GM18498 (cell line): Measurements from ENCODE around the gene RAB32.

Experiments
- ATAC-seq: cut with Tn5 transposase; IDR thresholded peaks from one replicate; pipeline ENCODE4 v1.9.1; 2021; ENCODE audit warnings: mild to moderate bottlenecking, moderate library complexity; ENCODE audit not compliant: unreplicated experiment

The RAB32 gene

DNA sequence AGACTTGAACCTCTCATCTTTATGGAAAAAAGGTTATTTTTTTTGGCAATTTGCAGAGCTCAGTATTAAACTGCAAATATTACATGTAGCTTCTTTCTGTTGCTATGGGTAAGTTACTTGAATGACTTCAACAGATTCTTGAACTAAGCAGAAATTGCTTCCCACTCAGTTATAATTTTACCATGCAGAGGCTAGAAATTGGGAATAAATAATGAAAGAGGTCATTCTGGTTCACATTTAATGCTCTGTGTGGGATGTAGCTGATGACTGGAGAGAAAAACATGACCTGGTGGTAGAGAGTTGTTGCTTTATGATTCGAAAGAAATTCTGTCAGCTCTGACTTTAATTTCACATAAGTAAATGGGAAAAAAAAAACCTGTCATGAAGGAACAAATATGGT is 38.3 kb downstream of the RAB32 start:
- no peak for ATAC-seq

DNA sequence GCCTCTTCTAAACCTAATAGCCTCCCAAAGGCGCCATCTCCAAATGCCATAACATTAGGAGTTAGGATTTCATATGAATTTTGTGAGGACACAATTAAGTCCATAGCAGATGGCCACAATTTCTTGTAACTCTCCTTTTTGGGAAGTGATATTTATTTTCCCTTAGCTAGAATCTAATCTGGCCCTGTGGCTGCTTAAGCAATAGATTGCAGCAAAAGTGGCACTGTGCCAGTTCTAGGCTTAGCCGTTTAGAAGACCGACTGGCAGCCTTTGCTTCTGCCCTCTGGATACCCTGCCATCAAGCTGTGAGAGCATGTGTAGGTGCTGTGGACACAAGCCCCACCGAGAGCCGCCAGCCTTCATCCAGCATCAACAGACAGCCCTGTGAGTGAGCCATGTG is 39.2 kb downstream of the RAB32 start:
- ATAC-seq: no peak

DNA sequence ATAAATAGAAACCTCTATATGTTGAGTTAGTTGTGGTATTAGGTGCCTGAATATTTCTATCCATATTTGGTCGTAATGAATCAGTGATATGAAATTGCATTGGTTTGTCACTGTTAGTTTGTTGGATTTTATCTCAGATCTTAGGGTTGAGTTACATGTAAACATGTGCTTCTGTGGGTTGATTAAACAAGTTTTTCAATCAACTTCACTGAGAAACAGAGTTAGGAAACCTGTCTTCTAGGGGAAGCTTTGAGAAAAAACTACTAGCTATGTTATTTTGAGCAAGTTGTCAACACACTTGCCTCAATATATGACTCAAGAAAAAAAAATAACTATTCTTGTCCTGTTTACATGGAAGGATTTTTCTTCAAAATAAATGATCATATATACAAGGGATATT is 40.3 kb downstream of the RAB32 start:
- no peak for ATAC-seq

DNA sequence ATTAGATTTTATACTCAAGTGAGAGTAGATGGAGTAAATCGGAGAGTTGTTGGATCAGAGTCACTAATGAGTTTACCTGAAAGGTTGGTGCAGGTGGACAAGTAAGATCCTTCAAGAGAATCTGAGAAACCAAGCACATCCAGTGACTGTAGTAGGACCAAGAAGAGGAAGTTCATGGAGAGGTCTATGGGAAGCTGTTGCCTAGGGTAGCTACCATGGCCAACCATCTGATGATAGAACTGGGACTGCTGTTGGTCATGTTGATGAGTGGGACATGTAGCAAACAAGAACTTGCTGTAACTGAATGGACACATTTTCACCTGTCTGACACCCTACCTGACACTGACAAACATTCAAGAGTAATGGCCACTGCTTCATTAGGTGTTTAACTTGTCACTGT is 43.8 kb downstream of the RAB32 start:
- ATAC-seq: no peak

DNA sequence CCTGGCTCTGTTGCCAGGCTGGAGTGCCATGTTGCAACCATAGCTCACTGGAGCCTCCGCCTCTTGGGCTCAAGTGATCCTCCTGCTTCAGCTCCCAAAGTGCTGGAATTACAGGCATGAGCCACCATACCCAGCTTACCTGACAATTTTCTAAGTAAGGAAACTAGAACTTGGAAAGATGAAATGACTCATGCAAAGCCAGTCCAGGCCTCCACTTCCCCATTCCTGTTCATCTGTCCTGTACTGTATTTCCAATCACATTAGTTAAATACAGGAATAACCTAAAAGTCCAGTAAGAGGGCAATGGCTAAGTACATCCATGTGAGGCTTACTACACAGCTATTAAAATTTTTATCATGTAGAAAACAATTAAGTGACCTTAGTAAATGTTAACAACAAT is 46.9 kb downstream of the RAB32 start:
- ATAC-seq: no peak

DNA sequence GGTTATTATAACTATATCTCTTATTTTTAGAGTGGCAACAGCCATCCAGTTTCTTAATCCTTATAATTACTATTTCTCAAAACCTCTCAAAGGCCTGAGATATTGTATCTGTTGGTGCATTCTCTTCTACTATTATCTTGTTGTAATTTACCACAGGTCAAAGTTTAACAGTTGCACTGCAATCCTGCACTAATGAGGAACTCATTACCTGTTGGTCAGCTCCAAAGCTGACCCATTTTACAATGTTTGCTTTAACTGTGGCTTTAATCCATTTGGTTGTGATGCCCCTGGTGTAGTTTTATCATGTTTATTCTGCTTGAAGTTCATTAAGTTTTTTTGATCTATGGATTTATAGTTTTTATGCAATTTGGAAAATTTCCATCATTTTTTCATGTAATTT is 48.8 kb downstream of the RAB32 start:
- ATAC-seq: no peak

DNA sequence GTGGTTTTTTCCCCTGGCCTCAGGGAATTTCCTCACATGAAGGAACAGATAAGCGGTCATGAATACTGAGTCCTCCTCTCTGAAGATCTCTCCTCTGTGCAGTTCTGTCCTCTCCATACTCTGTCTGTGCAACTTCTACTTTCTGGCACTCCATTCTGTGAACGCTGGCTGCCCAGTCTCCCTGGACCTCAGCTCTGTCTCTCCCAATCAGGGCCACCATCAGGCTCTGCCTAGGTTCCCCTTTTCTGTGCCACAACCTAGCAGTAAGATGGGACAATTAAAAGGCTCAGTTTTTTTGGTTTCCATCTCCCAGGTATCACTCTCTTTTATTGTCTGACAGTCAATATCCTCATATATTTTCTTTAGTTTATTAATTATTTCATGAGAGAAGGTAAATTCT is 50.4 kb downstream of the RAB32 start:
- no peak for ATAC-seq

DNA sequence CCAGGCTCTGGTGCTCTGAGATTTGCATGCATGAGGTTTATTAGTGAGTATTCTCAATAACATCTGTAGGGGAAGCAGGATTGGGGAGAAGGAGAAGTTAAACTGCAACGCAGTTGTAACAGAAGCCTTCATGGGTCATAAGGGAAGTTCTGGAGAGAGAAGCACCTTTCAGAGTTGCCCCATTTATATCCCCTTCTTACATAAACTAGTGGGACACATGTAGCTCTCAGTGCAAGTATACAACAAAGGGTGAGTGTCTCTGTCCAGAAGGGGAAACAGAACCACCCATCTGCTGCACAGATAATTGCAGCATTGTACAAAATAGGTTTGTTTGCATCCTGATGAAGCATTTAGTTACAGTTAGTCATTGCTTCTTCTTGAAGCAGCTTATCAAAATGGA is 50.9 kb downstream of the RAB32 start:
- ATAC-seq: no peak

DNA sequence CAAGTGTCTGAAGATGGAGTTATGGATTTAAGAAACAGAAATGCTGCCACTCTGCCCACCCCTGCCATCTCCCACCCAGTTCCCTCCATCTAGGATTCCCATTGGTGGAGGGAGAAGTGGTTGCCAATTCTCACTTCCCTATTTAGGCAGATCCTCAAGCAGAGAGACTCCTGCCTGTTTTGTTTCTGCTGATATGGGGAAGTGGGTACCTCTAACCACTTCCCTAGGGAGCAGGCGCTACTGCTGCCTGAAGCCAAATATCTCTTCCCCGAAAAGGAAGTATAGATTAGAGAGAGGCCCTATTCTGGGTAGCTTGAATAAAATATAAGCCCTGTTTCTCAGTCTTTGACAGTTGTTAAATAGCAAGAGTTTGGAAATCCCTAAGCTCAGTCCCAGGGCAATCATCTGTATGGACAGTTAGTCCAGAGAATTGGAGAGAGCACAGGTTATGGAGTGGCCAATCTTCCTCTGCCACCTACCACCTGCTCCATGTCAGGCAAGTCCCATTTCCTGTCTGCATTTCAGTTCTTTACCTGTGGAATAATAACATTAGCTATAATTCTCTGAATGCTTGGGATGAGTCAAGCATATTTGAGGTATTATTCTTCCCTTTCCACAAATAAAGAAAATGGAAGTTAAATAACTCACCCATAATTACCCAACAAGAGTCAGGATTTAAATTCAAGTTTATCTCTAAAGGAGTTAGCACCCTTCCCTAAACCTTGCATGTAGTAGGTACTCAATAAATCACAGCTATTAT is 52.5 kb downstream of the RAB32 start:
- ATAC-seq: no peak

DNA sequence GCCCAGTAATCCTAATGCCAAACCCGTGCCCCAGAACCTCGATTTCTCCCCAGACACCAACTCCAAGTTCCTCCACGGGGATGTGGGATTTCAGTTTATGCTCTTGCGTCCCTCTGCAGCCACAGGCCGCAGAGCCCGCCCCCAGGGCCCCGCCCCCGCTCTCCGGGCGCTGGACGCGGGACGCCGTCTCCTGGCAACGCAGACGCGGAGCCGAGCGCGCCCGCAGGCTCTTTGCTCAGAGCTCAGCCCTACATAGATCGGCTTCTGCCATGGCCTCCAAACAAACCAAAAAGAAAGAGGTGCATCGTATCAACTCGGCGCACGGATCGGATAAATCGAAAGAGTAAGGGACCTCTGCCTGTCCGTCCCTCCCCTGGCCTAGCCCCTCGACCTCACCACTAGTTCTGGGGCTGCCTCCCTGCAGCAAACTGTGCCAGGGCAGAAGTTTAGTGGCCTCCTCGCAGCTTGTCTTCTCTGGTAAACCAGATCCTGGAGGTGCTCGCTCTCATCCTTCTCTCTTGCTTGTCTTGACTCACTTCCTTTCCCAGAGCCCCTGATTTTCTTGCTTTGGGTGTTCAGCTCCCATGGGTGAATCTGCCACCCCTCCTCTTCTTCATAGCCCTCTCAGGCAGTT is 55.3 kb downstream of the RAB32 start, which contains the start of gene ADGB:
Gene ADGB, plus strand, starts transcription at position 201 of the 634 bp plus-strand sequence. Its CDS starts 69 bp downstream, at position 270.
- no peak for ATAC-seq

DNA sequence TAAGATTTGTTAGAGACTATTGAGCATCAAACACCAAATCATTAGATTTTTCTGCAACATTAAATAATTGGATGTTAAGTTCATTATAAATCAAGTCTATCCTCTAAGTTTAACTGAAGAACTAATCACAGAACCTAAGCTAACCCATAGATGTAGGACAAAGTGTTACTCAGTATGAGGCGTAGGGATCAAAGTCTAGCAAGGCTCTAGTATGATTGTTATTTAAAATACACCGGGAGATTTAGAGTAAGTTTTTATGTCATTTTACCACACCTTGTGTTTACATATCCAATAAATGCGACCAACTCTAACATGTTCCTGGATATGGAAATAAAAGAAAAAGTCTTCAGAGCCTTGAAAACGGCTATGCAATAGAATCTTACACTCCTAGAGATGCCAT is 57.7 kb downstream of the RAB32 start:
- ATAC-seq: no peak

DNA sequence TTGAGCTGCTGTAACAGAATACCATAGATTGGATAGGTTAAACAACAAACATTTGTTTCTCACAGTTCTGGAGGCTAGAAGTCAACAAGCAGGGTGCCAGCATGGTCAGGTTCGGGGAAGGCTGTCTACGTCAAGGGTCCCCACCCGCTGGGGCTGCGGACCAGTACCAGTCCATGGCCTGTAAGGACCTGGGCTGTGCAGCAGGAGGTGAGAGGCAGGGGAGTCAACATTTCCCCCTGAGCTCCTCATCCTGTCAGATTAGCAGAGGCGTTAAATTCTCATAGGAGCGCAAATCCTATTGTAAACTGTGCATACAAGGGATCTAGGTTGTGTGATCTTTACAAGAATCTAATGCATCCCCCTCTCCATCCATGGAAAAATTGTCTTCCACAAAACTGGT is 58.9 kb downstream of the RAB32 start:
- no peak for ATAC-seq
